Astrocyte (in vitro differentiated cells and primary cell): ENCODE results near the gene PROM1. TPM values are rescaled to one million over a fixed set of nuclear protein-coding genes. Genes with fewer than 3 reads are reported as not detected.

Experiments used
- DNase-seq: peaks from one replicate; pipeline ENCODE4 v3.0.0-alpha.2; 2010; ENCODE audit warnings: low read depth
- FAIRE-seq: peaks from 2 replicates; lab custom pipeline; 2011; peaks lifted over from hg19 to GRCh38; lab: Jason Lieb, UNC
- H2AFZ ChIP-seq: 2 replicates; pipeline ENCODE4 v1.6.0; 2012; ENCODE audit warnings: low read depth, low read length, inconsistent platforms
- H3K27ac ChIP-seq: 2 replicates; pipeline ENCODE4 v1.5.1; 2011; ENCODE audit warnings: low read depth, low read length, inconsistent platforms
- H3K27me3 ChIP-seq: 2 replicates; pipeline ENCODE4 v1.6.0; 2011; ENCODE audit warnings: low read length, inconsistent platforms; ENCODE audit not compliant: insufficient read depth
- H3K36me3 ChIP-seq: 2 replicates; pipeline ENCODE4 v1.5.1; 2011; ENCODE audit warnings: low read length, inconsistent platforms; ENCODE audit not compliant: insufficient read depth
- H3K4me1 ChIP-seq: 2 replicates; pipeline ENCODE4 v1.5.1; 2011; ENCODE audit warnings: low read length, inconsistent platforms; ENCODE audit not compliant: insufficient read depth
- H3K4me2 ChIP-seq: 2 replicates; pipeline ENCODE4 v1.6.0; 2012; ENCODE audit warnings: low read length, inconsistent platforms
- H3K4me3 ChIP-seq: 2 replicates; pipeline ENCODE4 v1.5.1; 2011; ENCODE audit warnings: low read depth, mild to moderate bottlenecking, low read length, inconsistent platforms; ENCODE audit not compliant: insufficient read depth
- H3K79me2 ChIP-seq: 2 replicates; pipeline ENCODE4 v1.6.0; 2012; ENCODE audit warnings: mild to moderate bottlenecking, low read length, inconsistent platforms; ENCODE audit not compliant: insufficient read depth
- H3K9ac ChIP-seq: 2 replicates; pipeline ENCODE4 v1.6.0; 2012; ENCODE audit warnings: mild to moderate bottlenecking, low read length, inconsistent platforms
- H3K9me3 ChIP-seq: 2 replicates; pipeline ENCODE4 v1.5.1; 2012; ENCODE audit warnings: low read depth, mild to moderate bottlenecking, low read length, inconsistent platforms; ENCODE audit not compliant: insufficient read depth
- H4K20me1 ChIP-seq: 2 replicates; pipeline ENCODE4 v1.6.0; 2012; ENCODE audit warnings: low read length, inconsistent platforms; ENCODE audit not compliant: insufficient read depth
- H3K27ac Mint-ChIP-seq: one replicate; pipeline ENCODE4 v1.8.0; 2021; ENCODE audit warnings: mild to moderate bottlenecking, mixed read lengths; ENCODE audit not compliant: unreplicated experiment
- H3K27me3 Mint-ChIP-seq: one replicate; pipeline ENCODE4 v1.8.0; 2021; ENCODE audit warnings: low read depth, mixed read lengths; ENCODE audit not compliant: unreplicated experiment
- H3K36me3 Mint-ChIP-seq: one replicate; pipeline ENCODE4 v1.8.0; 2021; ENCODE audit warnings: low read depth, mixed read lengths; ENCODE audit not compliant: unreplicated experiment
- H3K4me1 Mint-ChIP-seq: one replicate; pipeline ENCODE4 v1.8.0; 2021; ENCODE audit warnings: low read depth, mixed read lengths; ENCODE audit not compliant: unreplicated experiment
- H3K4me3 Mint-ChIP-seq: one replicate; pipeline ENCODE4 v1.8.0; 2021; ENCODE audit warnings: mild to moderate bottlenecking, moderate library complexity, mixed read lengths; ENCODE audit not compliant: unreplicated experiment
- H3K9me3 Mint-ChIP-seq: one replicate; pipeline ENCODE4 v1.8.0; 2021; ENCODE audit warnings: mild to moderate bottlenecking, mixed read lengths; ENCODE audit not compliant: unreplicated experiment
- EZH2 ChIP-seq: IDR thresholded peaks from 2 replicates; pipeline ENCODE4 v1.6.1; 2012; ENCODE audit warnings: mild to moderate bottlenecking, low read length, inconsistent platforms; ENCODE audit not compliant: insufficient read depth
- total RNA-seq: library from RNA; stranded (reverse); gene quantifications from 2 replicates; pipeline ENCODE4 v1.2.1, GENCODE V29; 2021
- TF ChIP-seq, protein P1 (sequence below): IDR thresholded peaks from 2 replicates; pipeline ENCODE4 v1.5.1; 2011; ENCODE audit warnings: low read depth, mild to moderate bottlenecking, inconsistent platforms, low read length, moderate library complexity; ENCODE audit not compliant: insufficient read depth

PROM1 gene
- total RNA-seq, 1 donor from 2014 or later, result 34.5 TPM

DNA sequence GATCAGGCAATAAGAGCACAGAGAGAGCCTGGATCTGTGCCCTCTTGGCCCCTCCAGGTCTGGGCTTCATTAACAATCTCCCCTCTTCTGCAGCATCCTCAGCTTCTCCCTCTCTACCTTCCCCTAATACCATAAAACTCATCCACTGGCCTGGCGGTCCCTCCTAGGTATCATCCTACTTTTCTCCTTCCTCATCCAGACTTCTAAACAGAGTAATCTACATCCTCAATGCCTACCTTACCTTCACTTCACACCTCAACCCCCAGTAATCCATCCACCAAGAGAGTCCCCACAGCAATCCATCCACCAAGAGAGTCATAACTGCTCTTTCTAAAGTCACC is 162.3 kb downstream of the PROM1 start:
- Mint-ChIP-seq H3K4me3 (no peak overlapping the region), H3K4me1 (peaks cover 26% of the 10 kb centered on the region), H3K36me3 (no peaks in the 10 kb centered on the region), H3K9me3 (no peaks in the 10 kb centered on the region), H3K27me3 (no peaks in the 10 kb centered on the region), H3K27ac (peak overlapping the region; percentile 95)
- Histone ChIP-seq H3K4me1 (peaks cover 21% of the 10 kb centered on the region), H3K4me2 (peak overlapping the region; percentile 80), H4K20me1 (no peaks in the 10 kb centered on the region), H3K9ac (peak overlapping the region; percentile 36), H3K79me2 (no peaks in the 10 kb centered on the region), H3K27ac (peak overlapping the region; percentile 98), H3K4me3 (no peak overlapping the region), H2AFZ (no peak overlapping the region), H3K36me3 (no peaks in the 10 kb centered on the region), H3K9me3 (no peaks in the 10 kb centered on the region), H3K27me3 (no peaks in the 10 kb centered on the region)
- TF ChIP-seq, protein P1, sequence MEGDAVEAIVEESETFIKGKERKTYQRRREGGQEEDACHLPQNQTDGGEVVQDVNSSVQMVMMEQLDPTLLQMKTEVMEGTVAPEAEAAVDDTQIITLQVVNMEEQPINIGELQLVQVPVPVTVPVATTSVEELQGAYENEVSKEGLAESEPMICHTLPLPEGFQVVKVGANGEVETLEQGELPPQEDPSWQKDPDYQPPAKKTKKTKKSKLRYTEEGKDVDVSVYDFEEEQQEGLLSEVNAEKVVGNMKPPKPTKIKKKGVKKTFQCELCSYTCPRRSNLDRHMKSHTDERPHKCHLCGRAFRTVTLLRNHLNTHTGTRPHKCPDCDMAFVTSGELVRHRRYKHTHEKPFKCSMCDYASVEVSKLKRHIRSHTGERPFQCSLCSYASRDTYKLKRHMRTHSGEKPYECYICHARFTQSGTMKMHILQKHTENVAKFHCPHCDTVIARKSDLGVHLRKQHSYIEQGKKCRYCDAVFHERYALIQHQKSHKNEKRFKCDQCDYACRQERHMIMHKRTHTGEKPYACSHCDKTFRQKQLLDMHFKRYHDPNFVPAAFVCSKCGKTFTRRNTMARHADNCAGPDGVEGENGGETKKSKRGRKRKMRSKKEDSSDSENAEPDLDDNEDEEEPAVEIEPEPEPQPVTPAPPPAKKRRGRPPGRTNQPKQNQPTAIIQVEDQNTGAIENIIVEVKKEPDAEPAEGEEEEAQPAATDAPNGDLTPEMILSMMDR, result no peak
- no peak for TF ChIP-seq EZH2
- DNase-seq, result no peak
- no peak for FAIRE-seq

DNA sequence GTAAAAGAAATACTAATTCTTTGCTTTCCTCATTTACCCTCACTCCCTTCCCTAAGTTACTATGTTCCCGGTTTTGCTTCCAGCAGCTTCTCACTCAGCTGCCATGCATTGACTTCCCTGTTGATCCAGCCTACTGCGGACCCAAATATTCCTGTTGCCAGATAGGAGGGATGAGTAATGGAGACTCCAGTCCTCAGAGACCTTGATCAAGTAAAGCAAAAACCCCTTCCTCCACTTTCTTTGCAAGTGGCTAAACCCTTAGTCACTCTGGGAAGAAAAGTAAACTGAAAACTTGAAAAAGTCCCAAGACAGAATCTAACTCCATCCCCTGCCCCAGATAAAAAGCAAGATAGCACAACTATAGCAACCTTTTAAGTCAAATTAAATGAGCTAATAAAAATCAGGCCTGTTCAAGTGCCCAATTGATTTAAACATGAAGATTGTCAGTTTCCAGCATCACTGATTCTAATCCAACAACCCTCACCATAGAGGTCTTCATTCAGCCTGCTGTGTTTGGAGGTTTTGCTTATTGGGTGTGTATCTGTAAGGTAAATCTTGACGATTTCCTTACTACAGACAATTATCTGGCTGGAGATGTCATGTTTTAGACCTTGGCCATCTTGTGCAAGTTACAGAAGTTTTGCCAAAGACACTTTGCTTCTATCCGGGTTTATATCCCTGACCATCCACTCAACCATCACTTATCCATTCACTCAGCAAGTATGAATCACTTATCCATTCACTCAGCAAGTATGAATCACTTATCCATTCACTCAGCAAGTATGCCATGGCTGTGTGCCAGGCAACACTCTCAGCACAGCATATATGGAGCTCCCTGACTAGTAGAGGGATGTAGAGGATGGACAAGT is 162.9 kb downstream of the PROM1 start:
- no peaks in the 10 kb centered on the region for H3K79me2 ChIP-seq
- peak overlapping the region; percentile 98 for H3K27ac ChIP-seq
- H3K4me2 ChIP-seq, result peak overlapping the region; percentile 80
- H3K9ac ChIP-seq, result peak overlapping the region; percentile 75
- no peaks in the 10 kb centered on the region for H3K9me3 ChIP-seq
- Mint-ChIP-seq H3K27ac (peak overlapping the region; percentile 95), H3K36me3 (no peaks in the 10 kb centered on the region), H3K4me3 (no peak overlapping the region), H3K27me3 (no peaks in the 10 kb centered on the region), H3K9me3 (peaks cover 2% of the 10 kb centered on the region), H3K4me1 (peaks cover 26% of the 10 kb centered on the region)
- H3K36me3 ChIP-seq, result no peaks in the 10 kb centered on the region
- H3K4me1 ChIP-seq, result peaks cover 21% of the 10 kb centered on the region
- FAIRE-seq (peak; percentile 100), DNase-seq (peak; percentile 98)
- TF ChIP-seq, protein P1, result no peak
- no peak for TF ChIP-seq EZH2
- peak overlapping the region; percentile 3 for H2AFZ ChIP-seq
- no peaks in the 10 kb centered on the region for H4K20me1 ChIP-seq
- H3K4me3 ChIP-seq, result peak overlapping the region; percentile 26
- H3K27me3 ChIP-seq, result no peaks in the 10 kb centered on the region
